Endothelial cell of umbilical vein (primary cell): Measurements from ENCODE around the gene CERS6. TPM values are rescaled to one million over a fixed set of nuclear protein-coding genes. Genes with fewer than 3 reads are reported as not detected.

Source experiments
- BruUV-seq: library from RNA; stranded (reverse); fragments of 400-500 nt; replicated peaks from 2 replicates; lab custom pipeline; 2021; lab: Mats Ljungman, UMichigan
- CTCF ChIA-PET: fragments of 300-600, 350-600 bp; sonication (Branson Sonifier 250); formaldehyde crosslinking; loops from one replicate; lab custom pipeline; 2021; ENCODE audit warnings: antibody characterized with exemption, inconsistent platforms; lab: Charles Lee
- POLR2A ChIA-PET: fragments of 300-600, 350-600 bp; sonication (Branson Sonifier 250); formaldehyde crosslinking; loops from one replicate; lab custom pipeline; 2021; ENCODE audit warnings: antibody characterized with exemption, inconsistent platforms; lab: Charles Lee
- DNase-seq: peaks from one replicate; pipeline ENCODE4 v3.0.0-alpha.2; 2011; ENCODE audit warnings: low read depth, low spot score
- FAIRE-seq: peaks from 2 replicates; lab custom pipeline; 2011; peaks lifted over from hg19 to GRCh38; lab: Jason Lieb, UNC
- H2AFZ ChIP-seq: 2 replicates; pipeline ENCODE4 v1.6.0; 2012; ENCODE audit warnings: low read depth, low read length, control low read depth, inconsistent platforms
- H3K27ac ChIP-seq: 2 replicates; pipeline ENCODE4 v1.5.1; 2011; ENCODE audit warnings: low read depth, mild to moderate bottlenecking, control low read depth, low read length, moderate library complexity; ENCODE audit not compliant: insufficient read depth
- H3K27me3 ChIP-seq, 2 experiments: 2 replicates each; pipeline versions ENCODE4 v1.6.0 to v1.6.1; 2011; ENCODE audit warnings: low read length in 2 of 2, mixed read lengths in 1 of 2; ENCODE audit not compliant: control insufficient read depth in 2 of 2, insufficient read depth in 2 of 2
- H3K36me3 ChIP-seq, 2 experiments: 2 replicates in 1 of 2; 3 replicates in 1 of 2; pipeline ENCODE4 v1.5.1; 2011; ENCODE audit warnings: low read length in 2 of 2, mild to moderate bottlenecking in 1 of 2, moderate library complexity in 1 of 2; ENCODE audit not compliant: control insufficient read depth in 2 of 2, insufficient read depth in 2 of 2; ENCODE audit errors: extremely low read depth in 1 of 2
- H3K4me1 ChIP-seq: 3 replicates; pipeline ENCODE4 v1.5.1; 2011; ENCODE audit warnings: mild to moderate bottlenecking, low read length; ENCODE audit not compliant: control insufficient read depth, insufficient read depth; ENCODE audit errors: extremely low read depth
- H3K4me2 ChIP-seq: 2 replicates; pipeline ENCODE4 v1.6.1; 2011; ENCODE audit warnings: low read length, control low read depth, mixed read lengths; ENCODE audit not compliant: insufficient read depth
- H3K4me3 ChIP-seq, 3 experiments: fragments of 200-600 bp in 1 of 3; sonication (generic), shearing (Covaris generic) in 1 of 3; replicated peaks in 1 of 3; 2 replicates each; pipeline ENCODE4 v1.5.1; 2011 to 2016; ENCODE audit warnings: control low read depth in 3 of 3, low read length in 3 of 3, mild to moderate bottlenecking in 2 of 3, inconsistent platforms in 1 of 3, low read depth in 1 of 3, moderate library complexity in 1 of 3; ENCODE audit not compliant: insufficient read depth in 1 of 3
- H3K79me2 ChIP-seq: 2 replicates; pipeline ENCODE4 v1.6.0; 2012; ENCODE audit warnings: low read length, inconsistent platforms; ENCODE audit not compliant: control insufficient read depth, insufficient read depth
- H3K9ac ChIP-seq: replicated peaks from 2 replicates; pipeline ENCODE3; 2011; ENCODE audit warnings: low read length, control low read depth; ENCODE audit not compliant: insufficient read depth; ENCODE audit errors: extremely low read depth
- H3K9me1 ChIP-seq: replicated peaks from 3 replicates; pipeline ENCODE4 v1.6.0; 2011; ENCODE audit warnings: mild to moderate bottlenecking, low read length; ENCODE audit not compliant: control insufficient read depth, insufficient read depth; ENCODE audit errors: extremely low read depth
- H3K9me3 ChIP-seq: replicated peaks from 2 replicates; pipeline ENCODE4 v1.5.1; 2012; ENCODE audit warnings: low read length, inconsistent platforms; ENCODE audit not compliant: control insufficient read depth, insufficient read depth
- H4K20me1 ChIP-seq: replicated peaks from 2 replicates; pipeline ENCODE3; 2011; ENCODE audit warnings: mild to moderate bottlenecking, low read length; ENCODE audit not compliant: control insufficient read depth, insufficient read depth; ENCODE audit errors: extremely low read depth
- CTCF ChIP-seq, 2 donors: IDR thresholded peaks; 1 replicate in 1 of 2; 2 replicates in 1 of 2; pipeline ENCODE4 v1.5.1; 2011; ENCODE audit warnings: low read length in 2 of 2, mild to moderate bottlenecking in 2 of 2, moderate library complexity in 2 of 2, control low read depth in 1 of 2, inconsistent platforms in 1 of 2, low read depth in 1 of 2; ENCODE audit not compliant: insufficient read depth in 1 of 2; ENCODE audit errors: extremely low read depth in 1 of 2
- EZH2 ChIP-seq: IDR thresholded peaks from 2 replicates; pipeline ENCODE4 v1.6.1; 2012; ENCODE audit warnings: borderline replicate concordance, low read depth, mild to moderate bottlenecking, moderate library complexity, low read length, inconsistent platforms; ENCODE audit not compliant: severe bottlenecking
- FOS ChIP-seq: IDR thresholded peaks from 2 replicates; pipeline ENCODE4 v1.6.1; 2011; ENCODE audit warnings: mild to moderate bottlenecking, low read length, moderate library complexity, borderline replicate concordance; ENCODE audit not compliant: insufficient read depth
- GATA2 ChIP-seq: IDR thresholded peaks from 2 replicates; pipeline ENCODE4 v1.7.0; 2011; ENCODE audit warnings: low read depth, mild to moderate bottlenecking, moderate library complexity, mixed read lengths, low read length; ENCODE audit not compliant: insufficient read length, insufficient read depth
- JUN ChIP-seq: IDR thresholded peaks from 2 replicates; pipeline ENCODE4 v1.6.1; 2011; ENCODE audit warnings: borderline replicate concordance, low read depth; ENCODE audit not compliant: insufficient read length, insufficient read depth
- MYC ChIP-seq: IDR thresholded peaks from one replicate; pipeline ENCODE4 v1.6.1; 2011; ENCODE audit warnings: mild to moderate bottlenecking, low read depth, low read length
- POLR2A ChIP-seq: IDR thresholded peaks from 2 replicates; pipeline ENCODE4 v1.6.1; 2012; ENCODE audit warnings: low read depth, mild to moderate bottlenecking, control low read depth, low read length
- POLR2AphosphoS5 ChIP-seq: IDR thresholded peaks from 2 replicates; pipeline ENCODE4 v1.6.1; 2012; ENCODE audit warnings: low read depth, mild to moderate bottlenecking, control low read depth, low read length, moderate library complexity; ENCODE audit not compliant: insufficient read depth
- dilution Hi-C: fragments of 300-500 bp; cut with MboI; formaldehyde crosslinking; loops from one replicate; pipeline ENCODE4 v1.15.0; 2019; ENCODE audit warnings: low sequenced_read_pairs; ENCODE audit not compliant: extremely low pct_ligation_motif_present
- intact Hi-C: fragments of 100-400 bp; cut with micrococcal nuclease; formaldehyde crosslinking; loops from one replicate; pipeline ENCODE4 v1.10.0; 2022
- polyA plus RNA-seq, 4 experiments: library from polyadenylated mRNA; depleted of rRNA in 3 of 4; stranded (reverse) in 3 of 4; unstranded in 1 of 4; fragments of >200 nt; gene quantifications; 2 replicates each; pipeline versions ENCODE4 v1.2.1 to v1.2.3, GENCODE V29; 2011 to 2012; ENCODE audit warnings: missing spikeins in 1 of 4
- total RNA-seq: library from RNA; stranded (reverse); gene quantifications from 2 replicates; pipeline ENCODE4 v1.2.3, GENCODE V29; 2021
- TF ChIP-seq, protein P1 (sequence below): IDR thresholded peaks from 2 replicates; pipeline ENCODE4 v1.6.1; 2011; ENCODE audit not compliant: insufficient read depth, insufficient read length

CERS6 gene
- total and polyA plus RNA-seq, 2 donors (not counting 3 experiments of a cell fraction or from before 2014, with no cell fraction given): 2.7 to 11.7 TPM

- Histone ChIP-seq H3K9me3 (no peaks in the 10 kb centered on the region), H3K4me3 (no peak overlapping the region), H3K27me3 (no peaks in the 10 kb centered on the region), H3K9ac (no peak overlapping the region), H3K27ac (no peak overlapping the region), H2AFZ (no peak overlapping the region), H3K79me2 (no peaks in the 10 kb centered on the region), H3K9me1 (no peaks in the 10 kb centered on the region), H3K4me2 (no peak overlapping the region), H3K4me1 (no peaks in the 10 kb centered on the region), H3K36me3 (no peaks in the 10 kb centered on the region), H4K20me1 (no peaks in the 10 kb centered on the region)
- TF ChIP-seq POLR2A (no peak), JUN (no peak), EZH2 (no peak), MYC (no peak), FOS (no peak), POLR2AphosphoS5 (no peak), GATA2 (no peak)
- TF ChIP-seq, protein P1, sequence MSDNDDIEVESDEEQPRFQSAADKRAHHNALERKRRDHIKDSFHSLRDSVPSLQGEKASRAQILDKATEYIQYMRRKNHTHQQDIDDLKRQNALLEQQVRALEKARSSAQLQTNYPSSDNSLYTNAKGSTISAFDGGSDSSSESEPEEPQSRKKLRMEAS: no peak
- ChIA-PET POLR2A (no interaction called here), CTCF (no interaction called here)
- FAIRE-seq: no peak
- no TSS peak for BruUV-seq
- intact Hi-C loops (no loop called here), dilution Hi-C loops (no loop called here)
- no peak for DNase-seq
Measured at GRCh38 chr2:168809537-168809936, 353.5 kb downstream of the CERS6 start.

GRCh38 chr2:168810235-168810634 is 354.2 kb downstream of the CERS6 start:
- TF ChIP-seq POLR2A: no peak
- no peak for TF ChIP-seq MYC
- TF ChIP-seq EZH2: no peak
- TF ChIP-seq CTCF (IDR thresholded peaks at IDR 0.05; ENCODE audit: extremely low read depth in 1 of 2, insufficient read depth in 1 of 2, low read depth in 1 of 2, low read length in 2 of 2): no peak
- no peak for TF ChIP-seq POLR2AphosphoS5
- TF ChIP-seq, protein P1: no peak
- no peak for TF ChIP-seq JUN
- no peak for TF ChIP-seq GATA2
- TF ChIP-seq FOS: no peak
- no peaks in the 10 kb centered on the region for H3K9me1 ChIP-seq
- no peaks in the 10 kb centered on the region for H3K27me3 ChIP-seq
- H3K4me3 ChIP-seq: no peak overlapping the region
- DNase-seq: no peak
- POLR2A ChIA-PET: no interaction called here
- H2AFZ ChIP-seq: no peak overlapping the region
- dilution Hi-C loops (no loop called here), intact Hi-C loops (no loop called here)
- H3K79me2 ChIP-seq: no peaks in the 10 kb centered on the region
- no peaks in the 10 kb centered on the region for H3K9me3 ChIP-seq
- H3K36me3 ChIP-seq: no peaks in the 10 kb centered on the region
- CTCF ChIA-PET: no interaction called here
- no peak overlapping the region for H3K27ac ChIP-seq
- H4K20me1 ChIP-seq: no peaks in the 10 kb centered on the region
- H3K9ac ChIP-seq: no peak overlapping the region
- H3K4me2 ChIP-seq: no peak overlapping the region
- no TSS peak for BruUV-seq
- no peak for FAIRE-seq
- no peaks in the 10 kb centered on the region for H3K4me1 ChIP-seq
